H9 (cell line): Measurements from ENCODE around the gene SH3TC1. TPM values are rescaled to one million over a fixed set of nuclear protein-coding genes. Genes with fewer than 3 reads are reported as not detected.

Experiments
- DNase-seq: peaks from one replicate; pipeline ENCODE4 v3.0.0-alpha.2; 2017
- H2AFZ ChIP-seq: one replicate; pipeline ENCODE4 v1.6.1; 2013; ENCODE audit warnings: mild to moderate bottlenecking, low read length, control low read depth, moderate library complexity
- H2AK5ac ChIP-seq: 2 replicates; pipeline ENCODE4 v1.6.1; 2013; ENCODE audit warnings: low read length, control low read depth, mixed read lengths; ENCODE audit not compliant: insufficient read length
- H2BK120ac ChIP-seq: one replicate; pipeline ENCODE4 v1.6.1; 2013; ENCODE audit warnings: low read depth, mild to moderate bottlenecking, low read length, control low read depth, inconsistent platforms; ENCODE audit not compliant: poor library complexity, severe bottlenecking
- H2BK12ac ChIP-seq: 2 replicates; pipeline ENCODE4 v1.6.1; 2013; ENCODE audit warnings: low read length, control low read depth, mixed read lengths, low read depth; ENCODE audit not compliant: insufficient read length
- H2BK15ac ChIP-seq: 2 replicates; pipeline ENCODE4 v1.6.1; 2013; ENCODE audit warnings: low read depth, low read length, control low read depth
- H2BK20ac ChIP-seq: one replicate; pipeline ENCODE4 v1.6.1; 2013; ENCODE audit warnings: low read depth, mild to moderate bottlenecking, low read length, control low read depth, inconsistent platforms; ENCODE audit not compliant: poor library complexity, severe bottlenecking
- H2BK5ac ChIP-seq: 2 replicates; pipeline ENCODE4 v1.6.1; 2013; ENCODE audit warnings: low read length, control low read depth, mixed read lengths; ENCODE audit not compliant: insufficient read length
- H3K14ac ChIP-seq: 2 replicates; pipeline ENCODE4 v1.6.1; 2013; ENCODE audit warnings: low read length, control low read depth; ENCODE audit not compliant: insufficient read depth
- H3K18ac ChIP-seq: 2 replicates; pipeline ENCODE4 v1.6.1; 2013; ENCODE audit warnings: low read depth, mild to moderate bottlenecking, mixed read lengths, low read length, control low read depth; ENCODE audit not compliant: insufficient read length
- H3K23ac ChIP-seq: 2 replicates; pipeline ENCODE4 v1.6.1; 2013; ENCODE audit warnings: low read length, control low read depth, mixed read lengths, low read depth; ENCODE audit not compliant: insufficient read length
- H3K23me2 ChIP-seq: 2 replicates; pipeline ENCODE4 v1.6.1; 2013; ENCODE audit warnings: low read depth, mild to moderate bottlenecking, mixed read lengths, low read length, control low read depth; ENCODE audit not compliant: insufficient read length, poor library complexity, severe bottlenecking
- H3K27ac ChIP-seq: 2 replicates; pipeline ENCODE4 v1.5.1; 2013; ENCODE audit warnings: low read length, control low read depth, mixed read lengths, low read depth; ENCODE audit not compliant: insufficient read length
- H3K27me3 ChIP-seq: 2 replicates; pipeline ENCODE4 v1.6.1; 2013; ENCODE audit warnings: low read length, control low read depth, inconsistent platforms; ENCODE audit not compliant: insufficient read depth
- H3K4ac ChIP-seq: 2 replicates; pipeline ENCODE4 v1.6.1; 2013; ENCODE audit warnings: low read depth, mild to moderate bottlenecking, control low read depth, inconsistent platforms, low read length, moderate library complexity
- H3K4me1 ChIP-seq: 2 replicates; pipeline ENCODE4 v1.6.1; 2013; ENCODE audit warnings: low read length, control low read depth, inconsistent platforms; ENCODE audit not compliant: insufficient read depth
- H3K4me2 ChIP-seq: 2 replicates; pipeline ENCODE4 v1.6.1; 2013; ENCODE audit warnings: low read length, control low read depth, mixed read lengths; ENCODE audit not compliant: insufficient read length, insufficient read depth
- H3K56ac ChIP-seq: 2 replicates; pipeline ENCODE4 v1.6.1; 2013; ENCODE audit warnings: low read depth, mild to moderate bottlenecking, mixed read lengths, low read length, control low read depth; ENCODE audit not compliant: insufficient read length
- H3K79me1 ChIP-seq: 2 replicates; pipeline ENCODE4 v1.6.1; 2013; ENCODE audit warnings: low read depth, mild to moderate bottlenecking, moderate library complexity, low read length, control low read depth, inconsistent platforms; ENCODE audit not compliant: insufficient read depth, poor library complexity, severe bottlenecking
- H3K79me2 ChIP-seq: 2 replicates; pipeline ENCODE4 v1.6.1; 2013; ENCODE audit warnings: low read length, control low read depth, inconsistent platforms; ENCODE audit not compliant: insufficient read depth
- H3K9ac ChIP-seq: 2 replicates; pipeline ENCODE4 v1.6.1; 2013; ENCODE audit warnings: low read length, control low read depth, mixed read lengths; ENCODE audit not compliant: insufficient read length; ENCODE audit errors: extremely low read depth
- H3K9me3 ChIP-seq: one replicate; pipeline ENCODE4 v1.6.1; 2013; ENCODE audit warnings: low read depth, low read length, inconsistent platforms; ENCODE audit not compliant: control insufficient read depth
- H3T11ph ChIP-seq: one replicate; pipeline ENCODE4 v1.6.1; 2013; ENCODE audit warnings: mild to moderate bottlenecking, low read length, control low read depth, inconsistent platforms
- H4K20me1 ChIP-seq: one replicate; pipeline ENCODE4 v1.6.1; 2013; ENCODE audit not compliant: control insufficient read depth, insufficient read length, insufficient read depth
- H4K5ac ChIP-seq: 2 replicates; pipeline ENCODE4 v1.6.1; 2013; ENCODE audit warnings: low read depth, mild to moderate bottlenecking, mixed read lengths, low read length, control low read depth; ENCODE audit not compliant: insufficient read length
- H4K8ac ChIP-seq: replicated peaks from 2 replicates; pipeline ENCODE4 v1.6.1; 2013; ENCODE audit warnings: low read length, control low read depth, mixed read lengths, low read depth; ENCODE audit not compliant: insufficient read length
- H4K91ac ChIP-seq: 2 replicates; pipeline ENCODE4 v1.6.1; 2013; ENCODE audit warnings: low read depth, mild to moderate bottlenecking, moderate library complexity, mixed read lengths, low read length, control low read depth; ENCODE audit not compliant: insufficient read length
- H3K27ac Mint-ChIP-seq, 3 experiments: 2 replicates in 2 of 3; 3 replicates in 1 of 3; pipeline ENCODE4 v1.8.0; 2020 to 2021; ENCODE audit warnings: mixed read lengths in 3 of 3, mild to moderate bottlenecking in 1 of 3, moderate library complexity in 1 of 3
- H3K27me3 Mint-ChIP-seq: 2 replicates; pipeline ENCODE4 v1.8.0; 2021; ENCODE audit warnings: low read depth, mild to moderate bottlenecking, moderate library complexity, mixed read lengths
- H3K36me3 Mint-ChIP-seq, 3 experiments: 2 replicates in 2 of 3; 3 replicates in 1 of 3; pipeline ENCODE4 v1.8.0; 2020 to 2021; ENCODE audit warnings: low read depth in 3 of 3, mixed read lengths in 3 of 3; ENCODE audit not compliant: insufficient read depth in 1 of 3
- H3K4me1 Mint-ChIP-seq, 2 experiments: 2 replicates each; pipeline ENCODE4 v1.8.0; 2020; ENCODE audit warnings: mixed read lengths in 2 of 2
- H3K4me3 Mint-ChIP-seq, 2 experiments: 2 replicates in 1 of 2; 3 replicates in 1 of 2; pipeline ENCODE4 v1.8.0; 2020 to 2021; ENCODE audit warnings: mild to moderate bottlenecking in 2 of 2, mixed read lengths in 2 of 2, moderate library complexity in 1 of 2
- H3K9me3 Mint-ChIP-seq, 2 experiments: 2 replicates in 1 of 2; 3 replicates in 1 of 2; pipeline ENCODE4 v1.8.0; 2020; ENCODE audit warnings: mild to moderate bottlenecking in 2 of 2, mixed read lengths in 2 of 2, moderate library complexity in 1 of 2
- CTCF ChIP-seq: fragments of 200-600 bp; sonication (generic); conservative IDR thresholded peaks from 3 replicates; pipeline ENCODE4 v1.8.0; 2021; ENCODE audit warnings: antibody characterized with exemption, mild to moderate bottlenecking
- WGBS: extraction: QIAGEN DNeasy Blood & Tissue Kit; methylation state at CpG from one replicate; pipeline ENCODE4 v1.1.7; 2013; ENCODE audit warnings: missing lambda C conversion rate, low lambda C conversion rate, mixed read lengths; ENCODE audit not compliant: insufficient read length; ENCODE audit errors: extremely low coverage; 5-methylcytosine and 5-hydroxymethylcytosine counted together
- total RNA-seq: library from RNA; stranded (reverse); gene quantifications from 2 replicates; pipeline ENCODE4 v1.2.1, GENCODE V29; 2021

Gene SH3TC1
- total RNA-seq, 1 experiment from 2014 or later = 0.74 TPM

DNA sequence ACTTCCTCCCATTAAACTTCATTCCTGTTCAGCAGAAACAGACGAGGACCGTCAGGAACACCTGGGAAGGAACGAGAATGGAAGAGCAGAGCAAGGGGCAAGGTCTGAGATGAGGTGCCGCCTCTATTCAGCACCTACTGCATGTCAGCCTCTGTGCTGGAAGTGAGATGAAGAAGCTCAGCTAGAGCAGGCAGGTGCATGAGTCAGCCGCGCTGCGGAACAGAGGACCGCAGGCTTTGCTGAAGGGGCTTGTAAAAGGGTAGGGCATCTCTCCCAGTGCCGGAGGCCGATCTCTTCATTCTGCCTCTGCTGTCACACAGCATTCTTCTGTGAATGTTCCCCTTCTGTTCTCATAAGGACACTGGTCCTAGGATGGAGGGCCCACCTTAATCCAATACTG, 34.4 kb upstream of the SH3TC1 start:
- no peak for DNase-seq
- H3T11ph ChIP-seq = no peak overlapping the region
- Mint-ChIP-seq H3K27ac (no peak overlapping the region; a peak in 1 of 7 replicates), H3K4me3 (no peak overlapping the region; a peak in 1 of 5 replicates), H3K27me3 (peaks cover 38% of the 10 kb centered on the region), H3K36me3 (peaks cover 0 to 5% (median 4%) of the 10 kb centered on the region in 3 experiments; a peak in 2 of 7 replicates), H3K9me3 (peaks cover 13 to 17% of the 10 kb centered on the region in 2 experiments), H3K4me1 (peaks cover 2% of the 10 kb centered on the region in 2 experiments; a peak in 3 of 4 replicates)
- no peak overlapping the region for H3K27ac ChIP-seq
- no peaks in the 10 kb centered on the region for H3K23me2 ChIP-seq
- no peak overlapping the region for H2BK20ac ChIP-seq
- H3K18ac ChIP-seq = no peak overlapping the region
- H2AK5ac ChIP-seq = no peak overlapping the region
- no peak overlapping the region for H2BK5ac ChIP-seq
- H2BK120ac ChIP-seq = no peak overlapping the region
- H4K91ac ChIP-seq = no peak overlapping the region
- no peak overlapping the region for H2BK12ac ChIP-seq
- peaks cover 5% of the 10 kb centered on the region for H3K9me3 ChIP-seq
- H3K4me2 ChIP-seq = no peak overlapping the region
- H3K4me1 ChIP-seq = no peaks in the 10 kb centered on the region
- H3K79me2 ChIP-seq = no peaks in the 10 kb centered on the region
- no peak overlapping the region for H3K4ac ChIP-seq
- no CpG with 5 or more reads among the region's 10 CpGs for WGBS
- no peak overlapping the region for H2AFZ ChIP-seq
- H3K79me1 ChIP-seq = no peaks in the 10 kb centered on the region
- no peak overlapping the region for H4K8ac ChIP-seq
- TF ChIP-seq CTCF = no peak
- no peaks in the 10 kb centered on the region for H4K20me1 ChIP-seq
- H3K56ac ChIP-seq = no peak overlapping the region
- H3K23ac ChIP-seq = no peak overlapping the region
- H4K5ac ChIP-seq = no peak overlapping the region
- H3K9ac ChIP-seq = no peak overlapping the region
- no peak overlapping the region for H3K14ac ChIP-seq
- H3K27me3 ChIP-seq = no peaks in the 10 kb centered on the region
- no peak overlapping the region for H2BK15ac ChIP-seq
